Stomach (tissue), 19 donors: Measurements from ENCODE around the gene POTEB2. TPM values are rescaled to one million over a fixed set of nuclear protein-coding genes. Genes with fewer than 3 reads are reported as not detected.
"Not testable (repeated sequence)": the region's sequence is repeated elsewhere in the genome, so short reads cannot be mapped to it uniquely, and the experiment has no call there.

Source experiments
- DNase-seq, 2 donors: peaks; one replicate each; pipeline versions ENCODE4 v3.0.0 to v3.0.0-alpha.2; 2013 to 2019
- H3K27ac ChIP-seq, 5 donors: fragments of 200-600 bp in 4 of 5; sonication (generic) in 4 of 5; one replicate each; pipeline ENCODE4 v1.5.1; 2013 to 2019; ENCODE audit warnings: mild to moderate bottlenecking in 1 of 5, moderate library complexity in 1 of 5
- H3K27me3 ChIP-seq, 3 donors: fragments of 200-600 bp; sonication (generic); one replicate each; pipeline ENCODE4 v1.5.1; 2017 to 2019; ENCODE audit warnings: mixed run types in 1 of 3
- H3K36me3 ChIP-seq, 4 donors: fragments of 200-600 bp; sonication (generic); 1 replicate in 3 of 4; 2 replicates in 1 of 4; pipeline ENCODE4 v1.5.1; 2016 to 2019
- H3K4me1 ChIP-seq, 4 donors: fragments of 200-600 bp; sonication (generic); one replicate each; pipeline ENCODE4 v1.5.1; 2016 to 2019
- H3K4me3 ChIP-seq, 4 donors: fragments of 200-600 bp; sonication (generic) in 3 of 4; one replicate each; pipeline ENCODE4 v1.5.1; 2016 to 2019; ENCODE audit warnings: mild to moderate bottlenecking in 1 of 4
- H3K9me3 ChIP-seq, 4 donors: fragments of 200-600 bp; sonication (generic); one replicate each; pipeline ENCODE4 v1.5.1; 2016 to 2019
- WGBS, 5 donors: extraction: QIAGEN DNeasy Blood & Tissue Kit in 3 of 5; methylation state at CpG; one replicate each; pipeline versions ENCODE4 v1.1.5 to v1.1.7; 2013 to 2018; 5-methylcytosine and 5-hydroxymethylcytosine counted together
- intact Hi-C: fragments of 100-400 bp; cut with DNase I; formaldehyde crosslinking; loops from one replicate; pipeline ENCODE4 v1.15.1; 2023; ENCODE audit warnings: low total_unique reads
- long read RNA-seq, 10 donors: transcript quantifications; one replicate each; lab custom pipeline, GENCODE V29; 2026
- polyA plus RNA-seq, 3 donors: library from polyadenylated mRNA; stranded (reverse); fragments of 200-250 nt; gene quantifications; one replicate each; pipeline ENCODE4 v1.2.3, GENCODE V29; 2013
- small RNA-seq, 4 donors: library from RNA; depleted of rRNA; stranded (forward); fragments of <200 nt; gene quantifications; one replicate each; pipeline ENCODE3, GENCODE V24; 2016
- total RNA-seq, 5 donors: library from RNA; depleted of rRNA; stranded (reverse); fragments of >200 nt; gene quantifications; one replicate each; pipeline versions ENCODE4 v1.1.0 to v1.2.3, GENCODE V29; 2014 to 2016
- donor health status: healthy with polysubstance abuse.
- donor health status: Bipolar disorder and iron deficiency.
- donor health status: healthy.

POTEB2 gene
- not detected for total RNA-seq
- not detected for polyA plus RNA-seq
- long read RNA-seq, donor 1: 0 reads
- long read RNA-seq, donor 2: 0 reads
- long read RNA-seq, donor 3: 0 reads
- long read RNA-seq, donor 4: 0 reads
- long read RNA-seq, donor 5: 0 reads
- long read RNA-seq, donor 6: 0 reads
- long read RNA-seq, donor 7: 0 reads
- long read RNA-seq, donor 8: 0 reads
- long read RNA-seq, donor 9: 0 reads
- long read RNA-seq, donor 10: 0 reads

DNA sequence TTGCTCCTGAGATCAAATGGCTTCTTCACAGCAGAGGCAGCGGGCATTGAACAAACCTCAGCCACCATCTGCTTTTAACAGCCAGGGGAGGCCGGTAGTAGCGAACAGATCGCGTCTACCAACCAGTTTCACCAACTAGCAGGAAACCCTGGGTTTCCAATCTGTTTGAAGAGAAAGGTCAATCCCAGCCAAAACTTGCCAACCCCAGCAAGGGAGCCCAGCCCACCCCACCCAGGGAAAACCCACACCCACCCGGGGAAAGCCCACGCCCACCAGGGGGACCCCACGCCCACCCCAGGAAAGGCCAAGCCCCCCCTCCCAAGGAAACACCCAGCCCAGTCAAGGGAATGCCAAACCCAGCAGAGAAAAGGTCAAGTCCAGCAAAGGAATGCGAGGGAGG lies at the start of gene POTEB2:
Gene POTEB2 (minus strand): TSS at position 101 of the 400 bp plus-strand sequence. CDS start 33 bp downstream, at position 68.
- DNase-seq, H3K9me3 ChIP-seq, intact Hi-C loops, H3K36me3 ChIP-seq, H3K4me1 ChIP-seq, H3K27ac ChIP-seq, H3K27me3 ChIP-seq, H3K4me3 ChIP-seq: not testable (repeated sequence)
- WGBS, 5 donors: no CpG with 5 or more reads among the region's 9 CpGs

DNA sequence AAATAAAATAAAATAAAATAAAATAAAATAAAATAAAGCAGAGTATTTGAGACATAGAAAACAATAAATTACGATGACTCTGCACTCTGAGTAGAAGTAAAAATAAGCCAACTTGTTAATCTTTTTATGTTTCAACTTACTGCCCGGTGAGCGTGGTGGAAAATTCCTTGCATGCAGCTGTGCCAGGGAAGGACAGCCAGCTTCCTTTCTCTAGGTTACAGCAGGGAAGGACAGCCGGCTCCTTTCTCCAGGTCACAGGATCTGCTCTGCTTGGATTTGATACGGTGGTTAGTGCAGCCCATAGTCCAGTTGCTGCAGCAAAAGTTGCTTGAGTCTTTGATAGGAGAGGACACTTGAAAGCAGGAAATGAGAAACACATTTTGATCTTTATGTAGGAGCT lies 13.8 kb upstream of the POTEB2 start:
- H3K4me3 ChIP-seq, H3K36me3 ChIP-seq, H3K9me3 ChIP-seq, intact Hi-C loops, H3K27me3 ChIP-seq, H3K27ac ChIP-seq, DNase-seq, H3K4me1 ChIP-seq: not testable (repeated sequence)
- 72 to 100% methylated on average over 1 to 3 of the region's 5 CpGs; no CpG with 5 or more reads in 3 of the 5 donors for WGBS, 5 donors

DNA sequence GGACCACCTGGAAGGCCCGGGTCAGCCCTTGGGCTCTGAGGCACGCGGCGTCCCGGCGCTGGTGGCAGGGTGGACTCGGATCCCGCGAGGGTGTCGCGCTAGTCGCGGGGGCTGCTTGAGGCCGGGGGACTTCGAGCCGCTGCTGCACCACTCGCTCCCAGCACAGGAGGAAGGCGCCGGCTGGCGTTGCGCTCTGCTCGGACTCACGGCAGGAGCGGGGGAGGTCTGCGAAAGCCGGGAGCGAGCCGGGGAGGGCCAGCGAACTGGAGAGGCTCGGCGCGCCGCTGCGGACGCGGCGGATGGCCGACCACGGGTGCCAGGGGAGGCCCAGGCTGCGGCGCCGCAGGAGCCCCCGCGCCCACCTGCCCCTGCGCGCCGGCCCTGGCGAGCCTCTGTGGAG lies 12.3 kb upstream of the POTEB2 start:
- H3K4me1 ChIP-seq, H3K27ac ChIP-seq, intact Hi-C loops, H3K9me3 ChIP-seq, H3K4me3 ChIP-seq, DNase-seq, H3K27me3 ChIP-seq, H3K36me3 ChIP-seq: not testable (repeated sequence)
- WGBS, 5 donors: no CpG with 5 or more reads among the region's 48 CpGs

GRCh38 chr15:20877819-20878218 lies 11.7 kb upstream of the POTEB2 start:
- H3K27me3 ChIP-seq, H3K4me1 ChIP-seq, H3K27ac ChIP-seq, H3K36me3 ChIP-seq, intact Hi-C loops, DNase-seq, H3K9me3 ChIP-seq, H3K4me3 ChIP-seq: not testable (repeated sequence)
- no CpG with 5 or more reads among the region's 37 CpGs for WGBS, 5 donors

Small RNAs within 50 kb of the gene (small RNA-seq; reads per million reads assigned to genes)
- 0 reads per million in 4 donors for gene AC012414.2
- gene MIR3118-2: 0 reads per million in 4 donors
- gene RNU6-749P: 0 reads per million in 4 donors
- gene ZNF519P2: 0 reads per million in 4 donors
